Trophoblast cell (in vitro differentiated cells and primary cell): ENCODE data around the gene TOR4A.
"Not testable (repeated sequence)": the region's sequence is repeated elsewhere in the genome, so short reads cannot be mapped to it uniquely, and the experiment has no call there.

ENCODE experiments used
- DNase-seq, 2 donors: peaks; one replicate each; pipeline ENCODE4 v3.0.0-alpha.2; 2016
- H2AFZ ChIP-seq: 2 replicates; pipeline ENCODE4 v1.6.1; 2013; ENCODE audit warnings: low read length, moderate library complexity, mild to moderate bottlenecking; ENCODE audit not compliant: insufficient read depth, poor library complexity
- H2AK5ac ChIP-seq: 2 replicates; pipeline ENCODE4 v1.6.1; 2013; ENCODE audit warnings: mild to moderate bottlenecking, low read length
- H2BK120ac ChIP-seq: 2 replicates; pipeline ENCODE4 v1.6.1; 2013; ENCODE audit warnings: low read length, mild to moderate bottlenecking, moderate library complexity; ENCODE audit not compliant: insufficient read depth, poor library complexity
- H2BK12ac ChIP-seq: 2 replicates; pipeline ENCODE4 v1.6.1; 2013; ENCODE audit warnings: mild to moderate bottlenecking, low read length, moderate library complexity
- H2BK5ac ChIP-seq: 2 replicates; pipeline ENCODE4 v1.6.1; 2013; ENCODE audit warnings: low read length, low read depth, moderate library complexity, mild to moderate bottlenecking; ENCODE audit not compliant: poor library complexity
- H3K14ac ChIP-seq: 2 replicates; pipeline ENCODE4 v1.6.1; 2013; ENCODE audit warnings: mild to moderate bottlenecking, low read length
- H3K18ac ChIP-seq: 2 replicates; pipeline ENCODE4 v1.6.1; 2013; ENCODE audit warnings: mild to moderate bottlenecking, low read length
- H3K23ac ChIP-seq: 2 replicates; pipeline ENCODE4 v1.6.1; 2013; ENCODE audit warnings: low read length
- H3K27ac ChIP-seq: 2 replicates; pipeline ENCODE4 v1.5.1; 2013; ENCODE audit warnings: low read depth, mild to moderate bottlenecking, inconsistent platforms, low read length, moderate library complexity
- H3K27me3 ChIP-seq: 2 replicates; pipeline ENCODE4 v1.6.1; 2013; ENCODE audit warnings: inconsistent platforms, mild to moderate bottlenecking, low read length, moderate library complexity; ENCODE audit not compliant: insufficient read depth
- H3K36me3 ChIP-seq, 2 experiments: 1 replicate in 1 of 2; 2 replicates in 1 of 2; pipeline ENCODE4 v1.6.1; 2013; ENCODE audit warnings: low read length in 2 of 2, mild to moderate bottlenecking in 2 of 2, moderate library complexity in 1 of 2; ENCODE audit not compliant: insufficient read depth in 2 of 2, control insufficient read depth in 1 of 2
- H3K4ac ChIP-seq: 2 replicates; pipeline ENCODE4 v1.6.1; 2013; ENCODE audit warnings: low read depth, mild to moderate bottlenecking, low read length, moderate library complexity
- H3K4me1 ChIP-seq, 2 experiments: 1 replicate in 1 of 2; 2 replicates in 1 of 2; pipeline ENCODE4 v1.6.1; 2013; ENCODE audit warnings: low read length in 2 of 2, mild to moderate bottlenecking in 2 of 2, moderate library complexity in 1 of 2; ENCODE audit not compliant: insufficient read depth in 2 of 2, control insufficient read depth in 1 of 2
- H3K4me2 ChIP-seq: 2 replicates; pipeline ENCODE4 v1.6.1; 2013; ENCODE audit warnings: inconsistent platforms, mild to moderate bottlenecking, low read length, moderate library complexity
- H3K4me3 ChIP-seq: 2 replicates; pipeline ENCODE4 v1.5.1; 2013; ENCODE audit warnings: mild to moderate bottlenecking, low read depth, low read length, inconsistent platforms
- H3K79me1 ChIP-seq: one replicate; pipeline ENCODE4 v1.6.1; 2013; ENCODE audit warnings: low read length
- H3K79me2 ChIP-seq: 2 replicates; pipeline ENCODE4 v1.6.1; 2013; ENCODE audit warnings: low read length, mild to moderate bottlenecking; ENCODE audit not compliant: control insufficient read depth, insufficient read depth, poor library complexity
- H3K9ac ChIP-seq: 2 replicates; pipeline ENCODE4 v1.6.1; 2013; ENCODE audit warnings: mild to moderate bottlenecking, low read length
- H3K9me3 ChIP-seq: 2 replicates; pipeline ENCODE4 v1.6.1; 2013; ENCODE audit warnings: low read depth, mild to moderate bottlenecking, control low read depth, inconsistent platforms, low read length; ENCODE audit not compliant: insufficient read depth
- H4K12ac ChIP-seq: 2 replicates; pipeline ENCODE4 v1.6.1; 2013; ENCODE audit warnings: low read depth, mild to moderate bottlenecking, low read length, moderate library complexity
- H4K8ac ChIP-seq: 2 replicates; pipeline ENCODE4 v1.6.1; 2013; ENCODE audit warnings: low read depth, mild to moderate bottlenecking, low read length, moderate library complexity
- H4K91ac ChIP-seq: one replicate; pipeline ENCODE4 v1.6.1; 2013; ENCODE audit warnings: low read depth, mild to moderate bottlenecking, low read length, moderate library complexity
- WGBS: extraction: QIAGEN DNeasy Blood & Tissue Kit; methylation state at CpG from one replicate; pipeline ENCODE4 v1.1.7; 2013; ENCODE audit warnings: missing lambda C conversion rate; ENCODE audit not compliant: insufficient read length, insufficient coverage; ENCODE audit errors: extremely low coverage; 5-methylcytosine and 5-hydroxymethylcytosine counted together

Gene TOR4A

GRCh38 chr9:137239541-137240200 lies 37.9 kb upstream of the TOR4A start:
- WGBS, result no CpG with 5 or more reads among the region's 27 CpGs
- peaks cover 22 to 24% of the 10 kb centered on the region in 2 experiments for H3K36me3 ChIP-seq
- not testable (repeated sequence) for H4K91ac ChIP-seq, H3K79me1 ChIP-seq, H2AFZ ChIP-seq, H2BK5ac ChIP-seq, H3K9ac ChIP-seq, H2BK12ac ChIP-seq, H3K18ac ChIP-seq, H3K4me3 ChIP-seq, H4K8ac ChIP-seq, H3K4ac ChIP-seq, H3K23ac ChIP-seq, H3K27me3 ChIP-seq, H3K14ac ChIP-seq, H2BK120ac ChIP-seq, H2AK5ac ChIP-seq, H4K12ac ChIP-seq, H3K9me3 ChIP-seq
- H3K4me1 ChIP-seq, result peaks cover 16 to 23% of the 10 kb centered on the region in 2 experiments
- peak overlapping the region; percentile 98 for H3K27ac ChIP-seq
- H3K4me2 ChIP-seq, result peak overlapping the region; percentile 79
- peak in 1 of 2 donors; percentile 63 for DNase-seq
- peaks cover 14% of the 10 kb centered on the region for H3K79me2 ChIP-seq

GRCh38 chr9:137240318-137240840 lies 37.1 kb upstream of the TOR4A start:
- Histone ChIP-seq H2BK5ac (peak overlapping the region; percentile 93), H3K79me2 (peaks cover 14% of the 10 kb centered on the region), H2BK12ac (no peak overlapping the region), H3K4ac (peak overlapping the region; percentile 57), H4K12ac (peak overlapping the region; percentile 91), H3K79me1 (peaks cover 8% of the 10 kb centered on the region), H3K4me3 (peak overlapping the region; percentile 79), H3K9me3 (peaks cover 3% of the 10 kb centered on the region), H3K23ac (no peak overlapping the region), H2BK120ac (peak overlapping the region; percentile 93), H4K91ac (peak overlapping the region; percentile 95), H3K18ac (peak overlapping the region; percentile 96), H3K14ac (peak overlapping the region; percentile 93), H2AK5ac (peak overlapping the region; percentile 84), H2AFZ (peak overlapping the region; percentile 77), H3K36me3 (peaks cover 22 to 24% of the 10 kb centered on the region in 2 experiments), H3K27me3 (no peaks in the 10 kb centered on the region), H3K4me1 (peaks cover 16 to 23% of the 10 kb centered on the region in 2 experiments), H4K8ac (peak overlapping the region; percentile 98), H3K27ac (peak overlapping the region; percentile 98), H3K9ac (peak overlapping the region; percentile 84), H3K4me2 (peak overlapping the region; percentile 79)
- DNase-seq, result peak in 1 of 2 donors; percentile 54
- WGBS, result no CpG with 5 or more reads among the region's 58 CpGs

GRCh38 chr9:137240841-137241489 lies 36.6 kb upstream of the TOR4A start, which contains the start of gene TUBB4B:
Gene TUBB4B, plus strand, starts transcription at chr9:137241287. Its CDS starts 74 bp downstream, at chr9:137241361.
- Histone ChIP-seq H3K14ac (peak within 1 kb of the TSS; percentile 93), H4K8ac (peak within 1 kb of the TSS; percentile 98), H3K79me2 (peaks cover 14% of the 10 kb centered on the region), H3K9me3 (peaks cover 3% of the 10 kb centered on the region), H3K23ac (no peak within 1 kb of the TSS), H2BK5ac (peak within 1 kb of the TSS; percentile 93), H3K79me1 (peaks cover 8% of the 10 kb centered on the region), H3K18ac (peak within 1 kb of the TSS; percentile 96), H2AK5ac (peak within 1 kb of the TSS; percentile 84), H3K4me3 (peak within 1 kb of the TSS; percentile 95), H3K27me3 (no peaks in the 10 kb centered on the region), H3K4me2 (peak within 1 kb of the TSS; percentile 85), H2BK12ac (no peak within 1 kb of the TSS), H3K4me1 (peaks cover 16 to 23% of the 10 kb centered on the region in 2 experiments), H3K27ac (peak within 1 kb of the TSS; percentile 98), H2BK120ac (peak within 1 kb of the TSS; percentile 93), H2AFZ (peak within 1 kb of the TSS; percentile 77), H3K4ac (peak within 1 kb of the TSS; percentile 94), H3K36me3 (peaks cover 22 to 24% of the 10 kb centered on the region in 2 experiments), H3K9ac (peak within 1 kb of the TSS; percentile 88), H4K12ac (peak within 1 kb of the TSS; percentile 91), H4K91ac (peak within 1 kb of the TSS; percentile 95)
- WGBS, result no CpG with 5 or more reads among the region's 67 CpGs
- peak; percentile 99 for DNase-seq

GRCh38 chr9:137241490-137242268 lies 35.8 kb upstream of the TOR4A start:
- WGBS, result no CpG with 5 or more reads among the region's 83 CpGs
- peak overlapping the region; percentile 76 for H2BK5ac ChIP-seq
- H3K79me2 ChIP-seq, result peaks cover 14% of the 10 kb centered on the region
- H2BK12ac ChIP-seq, result no peak overlapping the region
- peak overlapping the region; percentile 87 for H4K91ac ChIP-seq
- H3K4me1 ChIP-seq, result peaks cover 15 to 22% of the 10 kb centered on the region in 2 experiments
- peak overlapping the region; percentile 94 for H3K4ac ChIP-seq
- peak overlapping the region; percentile 65 for H2BK120ac ChIP-seq
- peak overlapping the region; percentile 82 for H4K8ac ChIP-seq
- peak in 1 of 2 donors; percentile 64 for DNase-seq
- H4K12ac ChIP-seq, result peak overlapping the region; percentile 1
- H3K79me1 ChIP-seq, result peaks cover 8% of the 10 kb centered on the region
- peak overlapping the region; percentile 95 for H3K18ac ChIP-seq
- no peak overlapping the region for H3K23ac ChIP-seq
- peak overlapping the region; percentile 95 for H3K4me3 ChIP-seq
- H2AK5ac ChIP-seq, result peak overlapping the region; percentile 13
- H3K4me2 ChIP-seq, result peak overlapping the region; percentile 85
- no peaks in the 10 kb centered on the region for H3K27me3 ChIP-seq
- peak overlapping the region; percentile 87 for H3K14ac ChIP-seq
- peak overlapping the region; percentile 84 for H3K27ac ChIP-seq
- peaks cover 22 to 24% of the 10 kb centered on the region in 2 experiments for H3K36me3 ChIP-seq
- no peak overlapping the region for H2AFZ ChIP-seq
- H3K9ac ChIP-seq, result peak overlapping the region; percentile 88
- H3K9me3 ChIP-seq, result peaks cover 3% of the 10 kb centered on the region
